Measurements from ENCODE around the gene DDX11.

GRCh38 chr12:31057671-31058070 lies 16.0 kb upstream of the DDX11 start:
- TF ChIP-seq CTCF (IDR thresholded peaks at IDR 0.05) (no peak), EP300 (IDR thresholded peaks at IDR 0.05; ENCODE audit: borderline replicate concordance in 1 of 2, low read depth in 1 of 2, low read length in 1 of 2) (no peak), NFIC (IDR thresholded peaks at IDR 0.05; ENCODE audit: borderline replicate concordance) (no peak), YY1 (IDR thresholded peaks at IDR 0.05; ENCODE audit: low read depth) (no peak), TAF1 (IDR thresholded peaks at IDR 0.05; ENCODE audit: borderline replicate concordance, low read depth, low read length) (no peak), POLR2AphosphoS5 (IDR thresholded peaks at IDR 0.05; ENCODE audit: low read depth, low read length) (no peak), FOXJ3 (CRISPR knock-in tag; IDR thresholded peaks at IDR 0.05) (no peak), TCF12 (IDR thresholded peaks at IDR 0.05) (no peak), PBX3 (IDR thresholded peaks at IDR 0.05) (no peak)

Data from SK-N-SH (cell line).